ENCODE data around the gene LRP1.
A peak's percentile ranks its signal among the peaks of the same experiment; 100 is the strongest.

LRP1 gene

GRCh38 chr12:57237932-57238853 is 109.9 kb downstream of the LRP1 start:
- DNase-seq (ENCODE audit: low read depth) = peak; percentile 48

- peak; percentile 92 for DNase-seq (ENCODE audit: low read depth)
Observed at GRCh38 chr12:57238854-57239554, 110.7 kb downstream of the LRP1 start.

- peak; percentile 47 for DNase-seq (ENCODE audit: low read depth)
Observed at GRCh38 chr12:57239587-57240065, 111.3 kb downstream of the LRP1 start.

- peak; percentile 77 for DNase-seq (ENCODE audit: low read depth)
Observed at GRCh38 chr12:57240066-57240921, 112.0 kb downstream of the LRP1 start.

- DNase-seq (ENCODE audit: low read depth) = peak; percentile 35
Observed at GRCh38 chr12:57240926-57241401, 112.7 kb downstream of the LRP1 start.

- no peak for DNase-seq (ENCODE audit: low read depth)
Observed at GRCh38 chr12:57241402-57242310, 113.4 kb downstream of the LRP1 start.

GRCh38 chr12:57242329-57242690 is 114.0 kb downstream of the LRP1 start:
- DNase-seq (ENCODE audit: low read depth) = no peak

GRCh38 chr12:57242691-57243454 is 114.6 kb downstream of the LRP1 start:
- DNase-seq (ENCODE audit: low read depth) = peak; percentile 47

GRCh38 chr12:57243521-57244311 is 115.4 kb downstream of the LRP1 start:
- DNase-seq (ENCODE audit: low read depth) = peak; percentile 65

GRCh38 chr12:57244312-57244696 is 116.0 kb downstream of the LRP1 start:
- DNase-seq (ENCODE audit: low read depth) = no peak

- no peak for DNase-seq (ENCODE audit: low read depth)
Observed at GRCh38 chr12:57247041-57247440, 118.8 kb downstream of the LRP1 start.

GRCh38 chr12:57248934-57249742 is 120.9 kb downstream of the LRP1 start:
- no peak for DNase-seq (ENCODE audit: low read depth)

GRCh38 chr12:57250541-57250940 is 122.3 kb downstream of the LRP1 start:
- no peak for DNase-seq (ENCODE audit: low read depth)

- no peak for DNase-seq (ENCODE audit: low read depth)
Observed at GRCh38 chr12:57250956-57251355, 122.7 kb downstream of the LRP1 start, which contains the start of gene STAC3. STAC3 (minus strand) TSS chr12:57251187; CDS start chr12:57249636, 1,551 bp downstream.

GRCh38 chr12:57254506-57255280 is 126.4 kb downstream of the LRP1 start:
- DNase-seq (ENCODE audit: low read depth) = no peak

- DNase-seq (ENCODE audit: low read depth) = no peak
Observed at GRCh38 chr12:57255916-57256315, 127.6 kb downstream of the LRP1 start.
